Dermis microvascular lymphatic vessel endothelial cell (primary cell): ENCODE data around the gene RSPH1. TPM values are rescaled to one million over a fixed set of nuclear protein-coding genes. Genes with fewer than 3 reads are reported as not detected.
A peak's percentile ranks its signal among the peaks of the same experiment; 100 is the strongest.

Experiments used
- DNase-seq, 2 donors: peaks; one replicate each; pipeline versions ENCODE4 v3.0.0 to v3.0.0-alpha.2; 2010; ENCODE audit warnings: low read depth in 2 of 2
- total RNA-seq: library from RNA; depleted of rRNA; stranded (reverse); fragments of >200 nt; gene quantifications from 2 replicates; pipeline ENCODE4 v1.2.1, GENCODE V29; 2014

RSPH1 gene
- total RNA-seq = under 0.01 TPM in 1 of 2 replicates, not detected in the other

DNA sequence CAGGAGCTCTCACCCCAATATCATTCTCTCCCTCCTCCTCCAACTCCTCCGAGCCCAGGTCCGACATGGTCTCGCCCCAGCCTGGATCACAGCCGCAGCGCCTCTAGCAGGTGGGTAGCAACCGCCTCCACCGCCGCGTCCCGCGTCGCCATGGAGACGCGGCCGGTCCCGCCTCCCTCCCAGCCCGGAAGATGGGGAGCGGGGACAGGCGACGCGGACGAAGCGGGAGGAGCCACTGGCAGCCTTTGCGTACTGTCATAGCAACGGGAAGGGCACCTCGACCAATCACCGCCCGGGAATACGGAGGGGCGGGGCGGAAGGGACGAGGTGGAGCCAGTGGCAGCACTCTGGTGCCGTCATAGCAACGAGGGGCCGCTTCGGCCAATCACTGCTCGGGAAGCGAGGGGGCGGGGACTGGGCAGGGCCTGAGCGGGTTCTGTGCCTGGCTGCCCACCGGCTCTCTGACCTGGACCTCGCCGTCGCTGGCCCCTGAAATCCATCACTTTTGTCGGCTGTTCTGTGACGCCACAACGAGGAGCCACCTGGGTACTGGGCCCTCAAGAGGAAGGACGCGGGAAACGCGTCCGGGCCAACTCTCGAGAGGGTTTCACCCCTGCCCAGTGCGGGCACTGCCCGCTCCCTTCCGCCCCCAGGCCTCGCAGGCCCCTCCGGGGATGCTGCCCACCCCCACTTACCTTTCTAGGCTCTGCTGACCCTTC, at the start of gene RSPH1:
Gene RSPH1 (minus strand): TSS at position 105 of the 719 bp plus-strand sequence. CDS start 38 bp downstream, at position 67.
- DNase-seq = peak; percentile 96 to 99

DNA sequence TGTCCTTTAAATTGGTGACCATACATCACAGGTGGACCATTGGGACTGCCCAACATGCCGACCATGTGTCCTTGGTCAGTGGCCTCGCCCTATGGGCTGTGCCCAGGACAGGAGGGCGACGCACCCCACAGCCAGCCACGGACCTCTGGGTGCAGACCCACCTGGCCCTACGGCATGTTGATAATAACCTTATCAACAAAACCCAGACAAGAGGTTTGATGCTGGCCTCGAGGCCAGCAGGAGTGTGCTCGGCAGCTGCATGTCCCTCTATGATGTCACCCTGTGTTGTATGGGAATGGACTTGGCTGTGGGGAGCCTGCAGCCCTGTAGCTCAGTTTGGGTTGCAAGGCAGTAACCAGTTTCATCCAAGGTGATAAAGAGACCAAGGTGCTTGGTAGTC, 49.7 kb upstream of the RSPH1 start:
- DNase-seq = no peak

GRCh38 chr21:42545317-42545716, 49.3 kb upstream of the RSPH1 start:
- DNase-seq = no peak

- DNase-seq = no peak
These were observed 48.5 kb upstream of the RSPH1 start for GRCh38 chr21:42544544-42544943.

DNA sequence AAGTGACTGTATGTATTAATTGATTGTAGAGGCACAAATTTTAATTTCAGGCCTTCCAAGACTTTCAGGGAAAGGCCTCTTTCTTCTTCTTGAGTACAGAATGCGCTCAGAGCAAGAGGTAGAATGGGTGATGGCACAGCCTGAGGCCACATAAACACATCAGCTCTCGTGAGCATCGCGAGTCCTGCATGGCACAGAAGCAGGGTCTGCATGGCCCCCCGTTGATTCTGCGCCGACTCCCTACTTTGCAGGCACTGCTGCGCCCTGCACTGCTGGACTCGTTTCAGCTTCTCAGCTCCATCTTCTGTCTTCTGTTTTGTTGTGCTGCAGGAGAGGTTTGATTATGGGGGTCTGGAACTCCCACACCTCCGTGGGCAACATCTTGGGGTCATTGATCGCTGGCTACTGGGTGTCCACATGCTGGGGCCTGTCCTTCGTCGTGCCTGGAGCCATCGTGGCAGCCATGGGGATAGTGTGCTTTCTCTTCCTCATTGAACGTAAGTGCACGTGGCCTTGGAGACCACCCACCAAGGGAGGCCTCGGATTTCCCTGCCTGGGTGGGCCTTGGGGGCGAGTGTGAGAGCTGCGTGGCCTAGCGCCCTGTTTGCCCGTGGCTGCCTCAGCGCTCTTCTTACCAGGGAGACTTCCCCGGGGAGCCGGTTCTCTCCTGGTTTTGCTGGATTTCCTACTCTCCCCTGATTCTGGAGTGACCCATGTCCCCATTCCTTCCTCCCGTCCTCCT, 47.3 kb upstream of the RSPH1 start:
- DNase-seq = no peak

DNA sequence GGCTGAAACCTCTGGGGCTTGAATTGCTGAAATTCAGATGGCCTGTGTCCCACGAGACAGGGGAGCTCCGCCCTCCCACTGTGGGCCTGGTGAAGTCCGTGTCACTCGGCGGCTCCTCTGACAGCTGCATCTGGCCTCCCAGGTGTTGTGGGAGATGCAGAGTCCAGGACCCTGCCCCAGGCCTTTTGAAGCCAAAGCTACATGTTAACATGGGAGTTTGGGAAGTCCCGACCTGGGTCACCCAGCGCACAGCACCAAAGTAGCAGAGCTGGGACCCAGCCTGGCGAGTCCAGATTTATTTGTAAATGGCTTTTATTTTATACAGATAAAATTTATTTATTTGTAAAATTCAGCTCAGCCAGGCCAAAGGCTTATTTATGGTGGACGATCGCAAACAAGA, 46.6 kb upstream of the RSPH1 start:
- DNase-seq = no peak

- DNase-seq = no peak
These were observed 46.2 kb upstream of the RSPH1 start for GRCh38 chr21:42542196-42542595.

GRCh38 chr21:42541618-42542017, 45.6 kb upstream of the RSPH1 start:
- DNase-seq = no peak

DNA sequence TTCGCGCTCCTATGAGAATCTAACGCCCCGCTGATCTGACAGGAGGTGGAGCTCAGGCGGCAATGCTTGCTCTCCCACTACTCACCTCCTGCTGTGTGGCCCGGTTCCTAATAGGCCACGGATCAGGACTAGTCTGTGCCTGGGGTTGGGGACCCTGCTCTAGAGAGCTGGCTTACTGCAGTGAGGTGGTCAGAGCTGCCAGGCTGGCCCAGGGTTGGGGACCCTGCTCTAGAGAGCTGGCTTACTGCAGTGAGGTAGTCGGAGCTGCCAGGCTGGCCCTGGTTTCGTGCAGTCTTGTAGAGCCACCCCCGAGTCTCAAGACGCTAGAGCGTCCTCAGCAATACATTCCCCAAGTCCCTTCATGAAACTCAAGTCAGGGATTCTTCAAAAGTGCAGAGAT, 45.1 kb upstream of the RSPH1 start:
- DNase-seq = no peak

- no peak for DNase-seq
These were observed 44.4 kb upstream of the RSPH1 start for GRCh38 chr21:42540396-42540795.

DNA sequence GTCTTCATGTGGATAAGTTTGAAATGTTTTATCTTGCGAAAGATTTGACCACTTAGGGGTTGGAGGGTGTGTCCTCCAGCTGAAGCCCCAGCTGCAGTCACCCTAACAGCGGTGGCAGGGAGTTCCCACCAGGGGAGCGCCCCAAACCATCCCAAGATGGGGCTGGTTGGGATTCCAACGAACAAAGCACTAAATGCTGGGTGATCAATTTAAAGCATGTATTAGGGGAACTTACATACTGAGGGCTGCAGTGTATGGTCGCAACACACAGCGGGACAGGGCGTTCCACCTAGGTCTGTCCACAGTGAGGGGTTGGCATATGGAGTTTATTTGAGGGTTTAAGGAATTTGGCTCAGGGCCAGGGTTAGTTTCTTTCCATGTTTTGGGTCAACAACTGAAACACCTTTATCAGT, 43.9 kb upstream of the RSPH1 start:
- no peak for DNase-seq

GRCh38 chr21:42539342-42539741, 43.3 kb upstream of the RSPH1 start:
- no peak for DNase-seq

- DNase-seq = no peak
These were observed 42.7 kb upstream of the RSPH1 start for GRCh38 chr21:42538479-42539275.

DNA sequence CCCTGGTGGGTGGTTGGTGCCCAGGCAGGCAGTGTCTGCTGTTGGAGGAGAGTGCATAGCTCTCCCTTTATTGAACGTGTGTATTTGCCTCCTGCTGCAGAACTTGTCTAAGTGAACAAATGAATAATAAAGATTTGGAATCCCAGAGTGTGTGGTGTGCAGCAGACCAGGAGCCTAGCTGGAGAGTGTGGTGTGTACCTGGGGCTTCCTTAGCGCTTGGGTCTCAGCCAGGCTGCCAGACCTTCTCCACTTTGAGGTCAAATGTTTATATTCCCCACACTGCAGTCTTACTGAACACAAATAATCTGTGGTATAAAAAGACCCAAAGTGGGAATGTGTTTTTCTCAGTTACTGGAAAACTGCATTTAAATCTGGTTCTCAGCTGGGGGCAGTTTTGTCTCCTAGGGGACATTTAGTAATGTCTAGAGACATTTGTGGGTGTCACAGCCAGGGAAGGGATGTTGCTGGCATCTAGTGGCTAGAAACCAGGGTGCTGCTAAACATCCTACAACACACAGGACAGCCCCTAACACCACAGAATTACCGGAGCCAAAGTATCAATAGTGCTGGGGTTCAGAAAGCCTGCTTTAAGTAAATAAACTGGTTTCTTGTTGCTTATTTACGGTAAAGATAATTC, 41.2 kb upstream of the RSPH1 start:
- DNase-seq = no peak

- DNase-seq = no peak
These were observed 40.6 kb upstream of the RSPH1 start for GRCh38 chr21:42536601-42537000.

GRCh38 chr21:42535602-42536171, 39.7 kb upstream of the RSPH1 start:
- DNase-seq = peak; percentile 46 to 66

GRCh38 chr21:42534421-42535378, 38.7 kb upstream of the RSPH1 start:
- no peak for DNase-seq

GRCh38 chr21:42533963-42534355, 37.9 kb upstream of the RSPH1 start:
- no peak for DNase-seq

- no peak for DNase-seq
These were observed 37.4 kb upstream of the RSPH1 start for GRCh38 chr21:42533306-42533962.
